Hepatocyte (in vitro differentiated cells): ENCODE measurements around the gene ZNF423. TPM values are rescaled to one million over a fixed set of nuclear protein-coding genes. Genes with fewer than 3 reads are reported as not detected.

Experiments
- DNase-seq: peaks from one replicate; pipeline ENCODE4 v3.0.0-alpha.2; 2016; ENCODE audit warnings: low spot score
- H2AFZ ChIP-seq: fragments of 200-600 bp; sonication (generic); 2 replicates; pipeline ENCODE4 v1.6.0; 2016; ENCODE audit warnings: antibody characterized with exemption, mild to moderate bottlenecking
- H3K27ac ChIP-seq: fragments of 200-600 bp; sonication (generic); 2 replicates; pipeline ENCODE4 v1.5.1; 2016; ENCODE audit warnings: mild to moderate bottlenecking
- H3K27me3 ChIP-seq: fragments of 200-600 bp; sonication (generic); 2 replicates; pipeline ENCODE4 v1.6.1; 2016
- H3K36me3 ChIP-seq: fragments of 200-600 bp; sonication (generic); replicated peaks from 2 replicates; pipeline ENCODE4 v1.5.1; 2016; ENCODE audit warnings: low read depth; ENCODE audit not compliant: insufficient read depth
- H3K4me1 ChIP-seq: fragments of 200-600 bp; sonication (generic); 2 replicates; pipeline ENCODE4 v1.5.1; 2016; ENCODE audit warnings: mild to moderate bottlenecking, moderate library complexity; ENCODE audit not compliant: insufficient read depth
- H3K4me2 ChIP-seq: fragments of 200-600 bp; sonication (generic); 2 replicates; pipeline ENCODE4 v1.6.0; 2016
- H3K4me3 ChIP-seq: fragments of 200-600 bp; sonication (generic); 2 replicates; pipeline ENCODE4 v1.5.1; 2016; ENCODE audit warnings: mild to moderate bottlenecking
- H3K79me2 ChIP-seq: fragments of 200-600 bp; sonication (generic); 2 replicates; pipeline ENCODE4 v1.6.0; 2017; ENCODE audit warnings: mild to moderate bottlenecking
- H3K9me2 ChIP-seq: fragments of 200-600 bp; sonication (generic); replicated peaks from 2 replicates; pipeline ENCODE4 v1.6.0; 2017; ENCODE audit warnings: mild to moderate bottlenecking; ENCODE audit not compliant: insufficient read depth
- H3K9me3 ChIP-seq: fragments of 200-600 bp; sonication (generic); 2 replicates; pipeline ENCODE4 v1.5.1; 2016; ENCODE audit warnings: low read depth, mild to moderate bottlenecking
- H4K20me1 ChIP-seq: fragments of 200-600 bp; sonication (generic); 2 replicates; pipeline ENCODE4 v1.6.0; 2016; ENCODE audit warnings: mild to moderate bottlenecking; ENCODE audit not compliant: insufficient read depth, poor library complexity, severe bottlenecking
- CTCF ChIP-seq: fragments of 200-600 bp; sonication (generic); IDR thresholded peaks from 2 replicates; pipeline ENCODE4 v1.5.1; 2016; ENCODE audit warnings: antibody characterized with exemption, mild to moderate bottlenecking; ENCODE audit not compliant: poor library complexity
- EZH2 ChIP-seq: fragments of 200-600 bp; sonication (generic); IDR thresholded peaks from 2 replicates; pipeline ENCODE4 v1.6.1; 2016; ENCODE audit warnings: antibody characterized with exemption, mild to moderate bottlenecking, borderline replicate concordance
- EZH2phosphoT487 ChIP-seq: fragments of 200-600 bp; sonication (generic); IDR thresholded peaks from one replicate; pipeline ENCODE4 v1.6.1; 2018; ENCODE audit warnings: antibody characterized with exemption, mild to moderate bottlenecking, low read depth, moderate library complexity; ENCODE audit not compliant: unreplicated experiment, severe bottlenecking
- WGBS: methylation state at CpG from one replicate; pipeline ENCODE4 v1.1.6; 2016; ENCODE audit warnings: low lambda C conversion rate; ENCODE audit errors: missing lambda C conversion rate; 5-methylcytosine and 5-hydroxymethylcytosine counted together
- polyA plus RNA-seq: library from polyadenylated mRNA; unstranded; fragments of >200 nt; fragmentation: Nextera tagmentation; extraction: Ambion mirVana; gene quantifications from 2 replicates; pipeline ENCODE4 v1.2.1, GENCODE V29; 2016
- total RNA-seq: library from RNA; depleted of rRNA; stranded (reverse); fragments of >200 nt; gene quantifications from 2 replicates; pipeline ENCODE4 v1.2.3, GENCODE V29; 2014

The ZNF423 gene
- total and polyA plus RNA-seq, 2 experiments from 2014 or later = 9.6 to 11.8 TPM

DNA sequence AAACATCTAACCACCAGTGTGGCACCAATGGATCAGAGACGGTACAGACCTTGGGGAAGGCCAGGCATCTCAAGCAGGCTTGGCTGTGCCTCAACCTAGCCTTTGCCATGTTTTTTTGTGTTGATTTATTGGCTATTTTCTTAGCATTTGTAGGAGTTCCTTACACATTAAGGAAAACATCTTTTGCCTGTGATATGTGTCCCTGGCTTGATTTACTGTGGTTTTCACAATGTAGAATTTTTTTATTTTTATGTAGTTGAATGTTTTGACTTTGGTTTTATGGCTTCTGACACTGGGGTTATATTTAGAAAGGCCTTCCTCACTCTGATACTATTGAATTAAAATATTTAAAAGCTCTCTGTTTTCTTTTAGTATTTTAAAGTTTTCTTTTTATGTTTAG lies 132.6 kb downstream of the ZNF423 start:
- no peak for DNase-seq
- no peaks in the 10 kb centered on the region for H3K27me3 ChIP-seq
- no peaks in the 10 kb centered on the region for H3K9me3 ChIP-seq
- no peaks in the 10 kb centered on the region for H3K4me1 ChIP-seq
- no peaks in the 10 kb centered on the region for H3K9me2 ChIP-seq
- TF ChIP-seq EZH2phosphoT487 (no peak), EZH2 (no peak), CTCF (no peak)
- H3K79me2 ChIP-seq = no peaks in the 10 kb centered on the region
- H2AFZ ChIP-seq = no peak overlapping the region
- WGBS = 94% methylated on average over 1 of the region's 1 CpG
- no peak overlapping the region for H3K4me3 ChIP-seq
- H4K20me1 ChIP-seq = no peaks in the 10 kb centered on the region
- H3K36me3 ChIP-seq = no peaks in the 10 kb centered on the region
- H3K4me2 ChIP-seq = no peak overlapping the region
- no peak overlapping the region for H3K27ac ChIP-seq

DNA sequence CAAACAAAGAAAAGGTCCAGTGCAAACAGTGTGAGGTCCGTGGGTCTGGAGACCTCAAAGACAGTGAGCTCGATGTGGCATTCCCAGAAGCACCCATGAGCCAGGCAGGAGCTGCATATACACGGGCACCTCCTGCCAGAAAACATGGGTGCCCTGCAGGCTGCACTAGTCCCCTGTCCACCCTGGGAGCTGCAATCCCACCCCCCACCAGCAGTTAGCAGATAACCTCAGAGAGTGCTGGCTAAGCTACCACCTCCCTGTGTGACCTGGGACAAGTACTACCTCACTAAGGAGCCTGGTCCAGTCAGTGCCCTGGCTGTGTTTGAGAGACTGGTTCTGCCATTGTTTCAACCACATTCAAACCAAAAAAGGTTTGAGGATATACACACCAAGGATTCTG lies 135.7 kb downstream of the ZNF423 start:
- 88% methylated on average over 3 of the region's 3 CpGs for WGBS
- no peak overlapping the region for H2AFZ ChIP-seq
- H3K27me3 ChIP-seq = no peaks in the 10 kb centered on the region
- H3K9me3 ChIP-seq = no peaks in the 10 kb centered on the region
- no peak overlapping the region for H3K4me3 ChIP-seq
- H3K36me3 ChIP-seq = no peaks in the 10 kb centered on the region
- no peaks in the 10 kb centered on the region for H3K79me2 ChIP-seq
- H3K4me1 ChIP-seq = no peaks in the 10 kb centered on the region
- H3K27ac ChIP-seq = no peak overlapping the region
- no peak for DNase-seq
- TF ChIP-seq EZH2phosphoT487 = no peak
- no peak for TF ChIP-seq EZH2
- no peak for TF ChIP-seq CTCF
- H4K20me1 ChIP-seq = no peaks in the 10 kb centered on the region
- H3K4me2 ChIP-seq = no peak overlapping the region
- no peaks in the 10 kb centered on the region for H3K9me2 ChIP-seq

DNA sequence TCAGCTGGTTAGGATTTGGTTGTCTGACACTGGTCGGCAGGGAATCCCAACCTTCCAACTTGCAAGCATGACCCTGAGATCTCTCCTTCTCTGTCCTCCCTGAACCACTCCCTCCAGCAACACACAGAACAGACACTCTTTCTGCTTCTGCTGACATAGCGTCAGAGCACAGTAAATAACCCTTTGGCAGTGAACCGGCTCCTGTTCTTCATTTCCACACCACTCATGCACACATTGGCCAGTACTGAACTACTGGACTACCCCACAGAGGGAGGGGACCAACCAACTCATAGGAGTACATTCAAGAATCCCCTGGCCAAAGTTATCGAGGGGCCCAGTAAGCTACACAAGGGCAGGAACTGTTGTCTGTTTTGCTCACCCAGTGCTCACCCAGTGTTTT lies 138.2 kb downstream of the ZNF423 start:
- no peaks in the 10 kb centered on the region for H4K20me1 ChIP-seq
- H3K9me3 ChIP-seq = no peaks in the 10 kb centered on the region
- no peaks in the 10 kb centered on the region for H3K4me1 ChIP-seq
- no peaks in the 10 kb centered on the region for H3K9me2 ChIP-seq
- 91% methylated on average over 4 of the region's 4 CpGs for WGBS
- no peak overlapping the region for H3K4me2 ChIP-seq
- no peaks in the 10 kb centered on the region for H3K27me3 ChIP-seq
- H3K79me2 ChIP-seq = no peaks in the 10 kb centered on the region
- no peak overlapping the region for H3K4me3 ChIP-seq
- no peak overlapping the region for H3K27ac ChIP-seq
- no peak for TF ChIP-seq EZH2phosphoT487
- TF ChIP-seq EZH2 = no peak
- TF ChIP-seq CTCF = no peak
- H3K36me3 ChIP-seq = no peaks in the 10 kb centered on the region
- H2AFZ ChIP-seq = no peak overlapping the region
- DNase-seq = no peak

GRCh38 chr16:49716339-49716934 lies 139.5 kb downstream of the ZNF423 start:
- Histone ChIP-seq H3K4me1 (no peaks in the 10 kb centered on the region), H3K36me3 (no peaks in the 10 kb centered on the region), H4K20me1 (no peaks in the 10 kb centered on the region), H3K9me3 (no peaks in the 10 kb centered on the region), H3K79me2 (no peaks in the 10 kb centered on the region), H3K4me2 (no peak overlapping the region), H3K4me3 (no peak overlapping the region), H2AFZ (no peak overlapping the region), H3K27me3 (no peaks in the 10 kb centered on the region), H3K9me2 (no peaks in the 10 kb centered on the region), H3K27ac (no peak overlapping the region)
- no peak for DNase-seq
- WGBS = 90% methylated on average over 12 of the region's 12 CpGs
- no peak for TF ChIP-seq CTCF
- TF ChIP-seq EZH2 = no peak
- no peak for TF ChIP-seq EZH2phosphoT487
